Measurements from ENCODE around the gene ARL5A.

The ARL5A gene

GRCh38 chr2:151841047-151841424 lies 12.8 kb upstream of the ARL5A start:
- DNase-seq (ENCODE audit: low read depth in 1 of 2, low spot score in 1 of 2): no peak

GRCh38 chr2:151840216-151841046 lies 12.2 kb upstream of the ARL5A start:
- DNase-seq (ENCODE audit: low read depth in 1 of 2, low spot score in 1 of 2): no peak

GRCh38 chr2:151837926-151838325 lies 9.7 kb upstream of the ARL5A start:
- no peak for DNase-seq (ENCODE audit: low read depth in 1 of 2, low spot score in 1 of 2)

GRCh38 chr2:151833984-151834383 lies 5.8 kb upstream of the ARL5A start:
- no peak for DNase-seq (ENCODE audit: low read depth in 1 of 2, low spot score in 1 of 2)

GRCh38 chr2:151830961-151831360 lies 2.7 kb upstream of the ARL5A start:
- no peak for DNase-seq (ENCODE audit: low read depth in 1 of 2, low spot score in 1 of 2)

- no peak for DNase-seq (ENCODE audit: low read depth in 1 of 2, low spot score in 1 of 2)
These were observed 686 bp upstream of the ARL5A start for GRCh38 chr2:151828890-151829324.

- DNase-seq (ENCODE audit: low read depth in 1 of 2, low spot score in 1 of 2): no peak
These were observed 568 bp downstream of the ARL5A start for GRCh38 chr2:151827564-151828142.

- no peak for DNase-seq (ENCODE audit: low read depth in 1 of 2, low spot score in 1 of 2)
These were observed 1.5 kb downstream of the ARL5A start for GRCh38 chr2:151826737-151827157.

GRCh38 chr2:151824886-151825285 lies 3.3 kb downstream of the ARL5A start:
- DNase-seq (ENCODE audit: low read depth in 1 of 2, low spot score in 1 of 2): no peak

- no peak for DNase-seq (ENCODE audit: low read depth in 1 of 2, low spot score in 1 of 2)
These were observed 4.6 kb downstream of the ARL5A start for GRCh38 chr2:151823651-151824050.

GRCh38 chr2:151819920-151820319 lies 8.3 kb downstream of the ARL5A start:
- DNase-seq (ENCODE audit: low read depth in 1 of 2, low spot score in 1 of 2): no peak

GRCh38 chr2:151817929-151818328 lies 10.3 kb downstream of the ARL5A start:
- DNase-seq (ENCODE audit: low read depth in 1 of 2, low spot score in 1 of 2): no peak

GRCh38 chr2:151816843-151817242 lies 11.4 kb downstream of the ARL5A start:
- no peak for DNase-seq (ENCODE audit: low read depth in 1 of 2, low spot score in 1 of 2)

- no peak for DNase-seq (ENCODE audit: low read depth in 1 of 2, low spot score in 1 of 2)
These were observed 12.3 kb downstream of the ARL5A start for GRCh38 chr2:151815821-151816489.

GRCh38 chr2:151810489-151810888 lies 17.7 kb downstream of the ARL5A start:
- DNase-seq (ENCODE audit: low read depth in 1 of 2, low spot score in 1 of 2): no peak

- DNase-seq (ENCODE audit: low read depth in 1 of 2, low spot score in 1 of 2): no peak
These were observed 19.2 kb downstream of the ARL5A start for GRCh38 chr2:151809073-151809383.

GRCh38 chr2:151808258-151809072 lies 19.8 kb downstream of the ARL5A start:
- DNase-seq (ENCODE audit: low read depth in 1 of 2, low spot score in 1 of 2): no peak

GRCh38 chr2:151805961-151806360 lies 22.3 kb downstream of the ARL5A start:
- DNase-seq (ENCODE audit: low read depth in 1 of 2, low spot score in 1 of 2): no peak

GRCh38 chr2:151805343-151805742 lies 22.9 kb downstream of the ARL5A start:
- no peak for DNase-seq (ENCODE audit: low read depth in 1 of 2, low spot score in 1 of 2)

GRCh38 chr2:151803811-151804210 lies 24.4 kb downstream of the ARL5A start:
- no peak for DNase-seq (ENCODE audit: low read depth in 1 of 2, low spot score in 1 of 2)

GRCh38 chr2:151802315-151802714 lies 25.9 kb downstream of the ARL5A start:
- no peak for DNase-seq (ENCODE audit: low read depth in 1 of 2, low spot score in 1 of 2)

- no peak for DNase-seq (ENCODE audit: low read depth in 1 of 2, low spot score in 1 of 2)
These were observed 28.3 kb downstream of the ARL5A start for GRCh38 chr2:151799886-151800292.
